ENCODE data around the gene TTC1. TPM values are rescaled to one million over a fixed set of nuclear protein-coding genes. Genes with fewer than 3 reads are reported as not detected.
"Not testable (repeated sequence)": the region's sequence is repeated elsewhere in the genome, so short reads cannot be mapped to it uniquely, and the experiment has no call there.

Gene TTC1
- polyA plus RNA-seq, 1 experiment: 23.2 TPM

DNA sequence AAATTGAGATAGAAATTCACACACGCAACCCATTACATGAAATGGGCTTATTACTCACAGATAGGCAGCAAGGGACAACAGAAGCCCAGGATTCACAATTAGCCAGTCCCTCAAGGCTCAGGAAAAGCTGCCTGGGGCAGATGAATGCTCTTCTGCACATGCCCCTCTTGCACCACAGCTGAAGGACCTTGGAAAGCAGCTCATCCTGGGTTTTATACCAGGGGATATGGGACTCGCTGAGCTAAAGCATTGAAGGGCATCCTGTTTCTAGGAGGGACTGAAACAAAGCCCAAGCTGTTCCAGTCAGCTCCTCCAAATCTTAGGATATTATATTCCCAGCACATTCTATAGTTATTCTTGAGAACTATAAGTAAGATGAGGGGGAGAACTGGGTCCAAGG, 15.7 kb upstream of the TTC1 start:
- TF ChIP-seq, protein P1, sequence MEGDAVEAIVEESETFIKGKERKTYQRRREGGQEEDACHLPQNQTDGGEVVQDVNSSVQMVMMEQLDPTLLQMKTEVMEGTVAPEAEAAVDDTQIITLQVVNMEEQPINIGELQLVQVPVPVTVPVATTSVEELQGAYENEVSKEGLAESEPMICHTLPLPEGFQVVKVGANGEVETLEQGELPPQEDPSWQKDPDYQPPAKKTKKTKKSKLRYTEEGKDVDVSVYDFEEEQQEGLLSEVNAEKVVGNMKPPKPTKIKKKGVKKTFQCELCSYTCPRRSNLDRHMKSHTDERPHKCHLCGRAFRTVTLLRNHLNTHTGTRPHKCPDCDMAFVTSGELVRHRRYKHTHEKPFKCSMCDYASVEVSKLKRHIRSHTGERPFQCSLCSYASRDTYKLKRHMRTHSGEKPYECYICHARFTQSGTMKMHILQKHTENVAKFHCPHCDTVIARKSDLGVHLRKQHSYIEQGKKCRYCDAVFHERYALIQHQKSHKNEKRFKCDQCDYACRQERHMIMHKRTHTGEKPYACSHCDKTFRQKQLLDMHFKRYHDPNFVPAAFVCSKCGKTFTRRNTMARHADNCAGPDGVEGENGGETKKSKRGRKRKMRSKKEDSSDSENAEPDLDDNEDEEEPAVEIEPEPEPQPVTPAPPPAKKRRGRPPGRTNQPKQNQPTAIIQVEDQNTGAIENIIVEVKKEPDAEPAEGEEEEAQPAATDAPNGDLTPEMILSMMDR (IDR thresholded peaks at IDR 0.05; ENCODE audit: insufficient read depth, low read depth, low read length): no peak
- DNase-seq (ENCODE audit: low read depth): no peak
- peaks cover 1% of the 10 kb centered on the region; the same call in 1 of the 2 replicates for H3K27me3 ChIP-seq (ENCODE audit: control insufficient read depth, insufficient read depth, low read length)
- ChIA-PET POLR2A (no interaction called here), CTCF (no interaction called here)
- H3K36me3 ChIP-seq (ENCODE audit: control insufficient read depth, insufficient read depth, low read length): no peaks in the 10 kb centered on the region
- H3K4me3 ChIP-seq (ENCODE audit: low read depth, low read length): no peak overlapping the region

- Histone ChIP-seq H3K4me3 (ENCODE audit: low read depth, low read length) (no peak overlapping the region), H3K36me3 (ENCODE audit: control insufficient read depth, insufficient read depth, low read length) (no peaks in the 10 kb centered on the region), H3K27me3 (ENCODE audit: control insufficient read depth, insufficient read depth, low read length) (peaks cover 8% of the 10 kb centered on the region)
- ChIA-PET CTCF (interaction anchor here (1.1 to 1.3 kb wide), 2 partner anchors 9 to 552 kb away, joined by 3 to 6 read pairs; no protein-coding TSS in a partner anchor), POLR2A (interaction anchor here (0.5 kb wide), 1 partner anchor 14 kb away, joined by 12 read pairs; no protein-coding TSS in a partner anchor)
- TF ChIP-seq, protein P1 (IDR thresholded peaks at IDR 0.05; ENCODE audit: insufficient read depth, low read depth, low read length): no peak
- DNase-seq (ENCODE audit: low read depth): no peak
Measured at GRCh38 chr5:159995907-159996306, 13.0 kb upstream of the TTC1 start.

- DNase-seq (ENCODE audit: low read depth): no peak
- Histone ChIP-seq H3K27me3 (ENCODE audit: control insufficient read depth, insufficient read depth, low read length) (peaks cover 6% of the 10 kb centered on the region), H3K4me3 (ENCODE audit: low read depth, low read length) (no peak overlapping the region), H3K36me3 (ENCODE audit: control insufficient read depth, insufficient read depth, low read length) (no peaks in the 10 kb centered on the region)
- TF ChIP-seq, protein P1 (IDR thresholded peaks at IDR 0.05; ENCODE audit: insufficient read depth, low read depth, low read length): no peak
- ChIA-PET CTCF (interaction anchor here (1.7 kb wide), 1 partner anchor 14 kb away, joined by 6 read pairs; no protein-coding TSS in a partner anchor), POLR2A (no interaction called here)
Measured at GRCh38 chr5:160001457-160001856, 7.5 kb upstream of the TTC1 start.

DNA sequence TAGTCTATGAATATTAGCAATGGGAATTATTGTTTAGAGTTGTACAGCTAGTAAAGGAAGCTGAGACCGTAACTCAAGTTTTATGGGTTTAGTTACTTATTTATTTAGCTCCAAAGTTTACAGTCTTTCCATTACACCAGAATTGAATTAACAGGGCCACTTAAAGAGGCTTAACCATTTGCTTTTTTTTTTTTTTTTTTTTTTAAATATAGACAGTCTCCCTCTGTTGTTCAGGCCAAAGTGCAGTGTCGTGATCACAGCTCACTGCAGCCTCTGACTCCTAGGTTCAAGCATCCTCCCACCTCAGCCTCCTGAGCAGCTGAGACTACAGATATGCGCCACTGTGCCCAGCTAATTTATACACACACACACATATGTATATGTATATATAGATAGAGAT, 1.4 kb upstream of the TTC1 start:
- POLR2A ChIA-PET: no interaction called here

DNA sequence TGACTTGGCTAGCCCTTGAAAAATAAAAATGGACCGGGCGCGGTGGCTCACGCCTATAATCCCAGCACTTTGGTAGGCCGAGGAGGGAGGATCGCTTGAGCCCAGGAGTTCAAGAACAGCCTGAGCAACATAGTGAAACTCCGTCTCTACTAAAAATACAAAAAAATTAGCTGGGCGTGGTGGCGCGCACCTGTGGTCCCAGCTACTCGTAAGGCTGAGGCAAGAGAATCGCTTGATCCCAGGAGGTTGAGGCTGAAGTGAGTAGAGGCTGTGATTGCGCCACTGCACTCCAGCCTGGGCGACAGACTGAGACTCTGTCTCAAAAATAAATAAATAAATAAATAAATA, 436 bp upstream of the TTC1 start:
- POLR2A ChIA-PET; H3K4me3 ChIP-seq (ENCODE audit: low read depth, low read length); H3K36me3 ChIP-seq (ENCODE audit: control insufficient read depth, insufficient read depth, low read length); DNase-seq (ENCODE audit: low read depth); H3K27me3 ChIP-seq (ENCODE audit: control insufficient read depth, insufficient read depth, low read length): not testable (repeated sequence)
- CTCF ChIA-PET: interaction anchor here (1.1 to 6.8 kb wide), 3 partner anchors 12 to 386 kb away, joined by 3 to 39 read pairs (median 3); no protein-coding TSS in a partner anchor

More for the DNA sequence above, 1.4 kb upstream of the TTC1 start:
- Histone ChIP-seq H3K27me3 (ENCODE audit: control insufficient read depth, insufficient read depth, low read length) (no peaks in the 10 kb centered on the region), H3K4me3 (ENCODE audit: low read depth, low read length) (no peak overlapping the region), H3K36me3 (ENCODE audit: control insufficient read depth, insufficient read depth, low read length) (no peaks in the 10 kb centered on the region)
- no peak for DNase-seq (ENCODE audit: low read depth)
- CTCF ChIA-PET: interaction anchor here (1.5 to 6.8 kb wide), 2 partner anchors 13 to 387 kb away, joined by 3 to 39 read pairs; no protein-coding TSS in a partner anchor
- TF ChIP-seq, protein P1 (IDR thresholded peaks at IDR 0.05; ENCODE audit: insufficient read depth, low read depth, low read length): no peak

- TF ChIP-seq, protein P1 (IDR thresholded peaks at IDR 0.05; ENCODE audit: insufficient read depth, low read depth, low read length): no peak
- H3K4me3 ChIP-seq (ENCODE audit: low read depth, low read length): peak overlapping the region; percentile 97
- ChIA-PET POLR2A (no interaction called here), CTCF (interaction anchor here (0.5 to 6.8 kb wide), 5 partner anchors 11 to 369 kb away, joined by 3 to 39 read pairs (median 3); no protein-coding TSS in a partner anchor)
- H3K27me3 ChIP-seq (ENCODE audit: control insufficient read depth, insufficient read depth, low read length): no peaks in the 10 kb centered on the region
- DNase-seq (ENCODE audit: low read depth): no peak
- H3K36me3 ChIP-seq (ENCODE audit: control insufficient read depth, insufficient read depth, low read length): no peaks in the 10 kb centered on the region
Measured at GRCh38 chr5:160009591-160009989, 651 bp downstream of the TTC1 start.

All from BJ (cell line).